Endothelial cell of umbilical vein (primary cell): ENCODE results near the gene SLC24A3.

Experiments used
- CTCF ChIP-seq, 2 donors: IDR thresholded peaks; 1 replicate in 1 of 2; 2 replicates in 1 of 2; pipeline ENCODE4 v1.5.1; 2011; ENCODE audit warnings: low read length in 2 of 2, mild to moderate bottlenecking in 2 of 2, moderate library complexity in 2 of 2, control low read depth in 1 of 2, inconsistent platforms in 1 of 2, low read depth in 1 of 2; ENCODE audit not compliant: insufficient read depth in 1 of 2; ENCODE audit errors: extremely low read depth in 1 of 2
- EZH2 ChIP-seq: IDR thresholded peaks from 2 replicates; pipeline ENCODE4 v1.6.1; 2012; ENCODE audit warnings: borderline replicate concordance, low read depth, mild to moderate bottlenecking, moderate library complexity, low read length, inconsistent platforms; ENCODE audit not compliant: severe bottlenecking
- FOS ChIP-seq: IDR thresholded peaks from 2 replicates; pipeline ENCODE4 v1.6.1; 2011; ENCODE audit warnings: mild to moderate bottlenecking, low read length, moderate library complexity, borderline replicate concordance; ENCODE audit not compliant: insufficient read depth
- GATA2 ChIP-seq: IDR thresholded peaks from 2 replicates; pipeline ENCODE4 v1.7.0; 2011; ENCODE audit warnings: low read depth, mild to moderate bottlenecking, moderate library complexity, mixed read lengths, low read length; ENCODE audit not compliant: insufficient read length, insufficient read depth
- JUN ChIP-seq: IDR thresholded peaks from 2 replicates; pipeline ENCODE4 v1.6.1; 2011; ENCODE audit warnings: borderline replicate concordance, low read depth; ENCODE audit not compliant: insufficient read length, insufficient read depth
- MAX ChIP-seq: IDR thresholded peaks from 2 replicates; pipeline ENCODE4 v1.6.1; 2011; ENCODE audit not compliant: insufficient read depth, insufficient read length
- MYC ChIP-seq: IDR thresholded peaks from one replicate; pipeline ENCODE4 v1.6.1; 2011; ENCODE audit warnings: mild to moderate bottlenecking, low read depth, low read length
- POLR2A ChIP-seq: IDR thresholded peaks from 2 replicates; pipeline ENCODE4 v1.6.1; 2012; ENCODE audit warnings: low read depth, mild to moderate bottlenecking, control low read depth, low read length
- POLR2AphosphoS5 ChIP-seq: IDR thresholded peaks from 2 replicates; pipeline ENCODE4 v1.6.1; 2012; ENCODE audit warnings: low read depth, mild to moderate bottlenecking, control low read depth, low read length, moderate library complexity; ENCODE audit not compliant: insufficient read depth

- no peak for TF ChIP-seq CTCF (IDR thresholded peaks at IDR 0.05; ENCODE audit: extremely low read depth in 1 of 2, insufficient read depth in 1 of 2, low read depth in 1 of 2, low read length in 2 of 2)
- no peak for TF ChIP-seq MYC
- TF ChIP-seq POLR2A = no peak
- TF ChIP-seq EZH2 = no peak
- TF ChIP-seq POLR2AphosphoS5 = no peak
- TF ChIP-seq JUN = no peak
- TF ChIP-seq MAX = no peak
- TF ChIP-seq FOS = no peak
- TF ChIP-seq GATA2 = no peak
Measured at GRCh38 chr20:19552221-19553180, 340.1 kb downstream of the SLC24A3 start.
